HG02571 (cell line): Measurements from ENCODE around the gene COL8A2.

Source experiments
- ATAC-seq: cut with Tn5 transposase; IDR thresholded peaks from one replicate; pipeline ENCODE4 v1.9.1; 2021; ENCODE audit warnings: mild to moderate bottlenecking, moderate library complexity; ENCODE audit not compliant: unreplicated experiment

COL8A2 gene

GRCh38 chr1:36092166-36092797 is 32.7 kb downstream of the COL8A2 start:
- no peak for ATAC-seq

DNA sequence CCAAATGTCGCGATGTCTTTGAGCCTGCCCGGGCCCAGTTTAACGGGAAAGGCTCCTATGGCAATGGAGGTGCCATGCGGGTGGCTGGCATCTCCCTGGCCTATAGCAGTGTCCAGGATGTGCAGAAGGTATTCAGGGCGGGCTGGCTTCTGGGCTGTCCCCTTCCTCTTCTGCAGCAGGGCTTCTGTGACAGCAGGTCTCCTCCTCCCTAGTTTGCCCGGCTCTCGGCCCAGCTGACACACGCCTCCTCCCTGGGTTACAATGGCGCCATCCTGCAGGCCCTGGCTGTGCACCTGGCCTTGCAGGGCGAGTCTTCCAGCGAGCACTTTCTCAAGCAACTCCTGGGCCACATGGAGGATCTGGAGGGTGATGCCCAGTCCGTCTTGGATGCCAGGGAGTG is 33.3 kb downstream of the COL8A2 start:
- ATAC-seq = no peak

- ATAC-seq = no peak
Measured at GRCh38 chr1:36091141-36091540, 33.9 kb downstream of the COL8A2 start.

GRCh38 chr1:36089393-36090121 is 35.5 kb downstream of the COL8A2 start:
- no peak for ATAC-seq

DNA sequence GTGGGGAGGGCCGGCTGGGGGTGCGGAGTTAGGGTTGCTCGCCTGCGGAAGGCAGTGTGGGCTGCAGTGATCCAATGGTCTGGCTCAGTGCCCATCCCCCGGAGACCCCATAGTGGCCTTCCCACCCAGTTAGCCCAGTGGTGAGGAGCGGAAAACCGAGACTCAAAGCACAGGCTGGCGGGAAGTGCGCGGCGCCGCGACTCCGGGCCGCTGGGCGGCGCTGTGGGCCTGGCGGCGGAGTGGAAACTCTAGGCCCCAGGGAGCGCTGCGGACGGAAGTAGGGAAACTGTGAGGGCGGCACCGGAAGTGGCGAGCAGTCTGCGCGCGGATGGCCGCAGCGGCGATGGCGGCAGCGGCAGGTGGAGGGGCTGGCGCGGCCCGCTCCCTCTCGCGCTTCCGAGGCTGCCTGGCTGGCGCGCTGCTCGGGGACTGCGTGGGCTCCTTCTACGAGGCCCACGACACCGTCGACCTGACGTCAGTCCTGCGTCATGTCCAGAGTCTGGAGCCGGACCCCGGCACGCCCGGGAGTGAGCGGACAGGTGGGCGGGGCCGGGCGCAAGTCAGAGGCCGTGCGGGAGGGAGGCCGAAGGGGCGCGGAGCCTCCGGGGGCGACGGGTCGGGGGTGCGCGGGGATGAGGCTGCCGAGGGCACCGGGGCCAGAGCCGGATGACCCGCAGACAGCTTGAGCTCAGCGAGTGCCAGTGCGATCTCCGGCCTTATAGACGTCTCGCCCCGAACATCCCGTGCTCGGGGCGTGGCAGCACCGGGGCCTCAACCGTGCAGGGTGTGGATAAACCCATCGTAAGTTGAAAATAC is 36.2 kb downstream of the COL8A2 start, which contains the start of gene ADPRS:
Gene ADPRS, plus strand, starts transcription at position 316 of the 816 bp plus-strand sequence. Its CDS starts 13 bp downstream, at position 329.
- peak; percentile 76 for ATAC-seq

- ATAC-seq = no peak
Measured at GRCh38 chr1:36088265-36088576, 36.8 kb downstream of the COL8A2 start.

- no peak for ATAC-seq
Measured at GRCh38 chr1:36087233-36088123, 37.5 kb downstream of the COL8A2 start.

GRCh38 chr1:36086529-36087232 is 38.3 kb downstream of the COL8A2 start:
- no peak for ATAC-seq

- ATAC-seq = no peak
Measured at GRCh38 chr1:36085686-36086526, 39.1 kb downstream of the COL8A2 start.

GRCh38 chr1:36085126-36085525 is 39.9 kb downstream of the COL8A2 start:
- no peak for ATAC-seq

DNA sequence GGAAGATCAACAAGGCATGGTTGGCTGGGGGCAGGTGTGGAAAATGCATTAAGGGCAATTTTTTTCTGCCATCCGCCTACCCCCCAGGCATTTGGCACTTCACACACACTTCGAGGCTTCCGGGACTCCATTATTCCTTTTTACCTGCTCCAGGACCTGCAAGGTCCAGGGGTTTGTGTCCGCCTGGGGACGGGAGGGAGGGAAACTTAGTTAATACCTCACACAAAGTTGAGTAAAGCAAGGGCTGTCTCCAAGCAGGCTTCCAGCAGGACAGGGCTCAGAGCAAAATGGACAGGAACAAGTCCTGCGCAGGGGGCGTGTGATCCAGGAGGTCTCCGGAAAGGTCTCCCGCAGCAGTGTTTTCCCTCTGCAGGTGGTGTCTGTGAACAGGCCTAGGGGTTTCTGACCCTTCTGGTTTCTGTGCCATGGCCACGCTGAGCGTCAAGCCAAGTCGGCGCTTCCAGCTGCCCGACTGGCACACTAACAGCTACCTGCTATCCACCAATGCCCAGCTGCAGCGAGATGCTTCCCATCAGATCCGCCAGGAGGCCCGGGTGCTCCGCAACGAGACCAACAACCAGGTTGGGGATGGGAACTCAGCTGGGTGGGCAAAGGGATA is 40.4 kb downstream of the COL8A2 start:
- no peak for ATAC-seq

DNA sequence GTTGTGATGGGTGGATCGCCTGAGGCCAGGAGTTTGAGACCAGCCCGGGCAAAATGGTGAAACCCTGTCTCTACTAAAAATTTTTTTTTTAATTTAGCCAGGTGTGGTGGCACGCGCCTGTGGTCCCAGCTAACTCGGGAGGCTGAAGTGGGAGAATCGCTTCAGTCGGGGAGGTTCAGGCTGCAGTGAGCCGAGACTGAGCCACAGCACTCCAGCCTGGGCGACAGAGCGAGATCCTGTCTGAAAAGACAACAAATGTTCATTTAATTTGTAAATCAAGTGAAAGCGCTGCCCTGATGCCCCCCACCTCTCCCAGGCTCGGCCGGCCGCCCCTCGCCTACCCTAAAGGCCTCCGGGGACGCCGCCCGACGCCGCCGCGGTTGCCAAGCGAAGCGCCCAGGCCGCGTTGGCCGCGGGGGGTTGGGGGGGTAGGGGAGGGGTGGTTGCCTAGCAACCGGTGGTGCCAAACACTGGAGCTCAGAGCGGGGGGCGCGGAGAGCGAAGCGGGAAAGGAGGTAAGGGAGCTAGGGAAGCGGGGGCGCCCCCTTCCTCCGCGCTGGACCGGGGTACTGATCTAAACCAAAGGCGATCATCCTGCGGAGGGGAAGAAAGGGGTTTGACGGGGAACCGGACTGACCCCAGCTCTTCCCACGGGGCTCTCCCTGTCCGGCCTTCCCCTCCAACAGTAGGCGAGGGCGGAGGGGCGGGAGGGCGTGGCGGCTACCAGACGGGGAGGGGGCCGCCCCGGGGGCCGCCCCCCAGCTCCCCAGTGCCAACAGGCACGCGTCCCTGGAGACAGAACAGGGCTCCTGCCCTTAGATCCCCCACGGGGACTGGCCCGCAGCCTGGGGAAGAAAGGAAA is 41.2 kb downstream of the COL8A2 start, which contains the start of gene TEKT2:
Gene TEKT2, plus strand, starts transcription at position 460 of the 862 bp plus-strand sequence. CDS start 828 bp downstream, outside the sequence.
- no peak for ATAC-seq

GRCh38 chr1:36083219-36083618 is 41.8 kb downstream of the COL8A2 start:
- ATAC-seq = no peak

GRCh38 chr1:36081926-36082485 is 43.0 kb downstream of the COL8A2 start:
- no peak for ATAC-seq

GRCh38 chr1:36080801-36081200 is 44.2 kb downstream of the COL8A2 start:
- ATAC-seq = no peak

- no peak for ATAC-seq
Measured at GRCh38 chr1:36080236-36080635, 44.8 kb downstream of the COL8A2 start.

DNA sequence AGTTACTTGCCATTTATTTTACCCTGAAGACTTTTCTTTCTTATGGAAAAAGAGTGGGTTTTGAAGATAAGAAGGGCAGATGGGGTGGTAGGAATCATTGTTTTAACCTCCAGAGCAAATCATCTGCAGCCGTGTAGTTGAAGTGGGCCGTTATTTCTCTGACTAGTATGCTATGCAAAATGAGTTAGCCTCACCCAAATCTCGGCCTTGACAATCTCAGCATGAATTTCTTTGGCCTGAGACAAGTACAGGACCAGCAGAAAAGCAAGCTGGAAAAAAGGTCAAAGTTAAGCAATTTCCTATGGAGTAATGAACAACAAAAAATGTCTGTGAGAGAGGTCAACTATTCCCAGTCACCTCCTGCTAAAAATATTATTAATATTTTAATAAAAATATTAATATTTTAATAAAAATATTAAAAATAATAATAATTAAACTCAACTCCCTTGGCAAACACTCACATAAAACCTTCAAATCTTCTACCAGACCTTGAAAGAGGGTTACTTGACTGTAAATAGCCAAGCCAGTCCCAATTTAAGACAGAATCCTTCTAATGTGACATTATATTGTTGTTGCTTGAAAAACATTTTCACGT is 47.9 kb downstream of the COL8A2 start:
- ATAC-seq = no peak
